Measurements from ENCODE around the gene KLC3. TPM values are rescaled to one million over a fixed set of nuclear protein-coding genes. Genes with fewer than 3 reads are reported as not detected.

KLC3 gene
- total RNA-seq, 2 donors from 2014 or later, result 3.4 to 7.0 TPM

GRCh38 chr19:45356760-45357444 lies 16.4 kb downstream of the KLC3 start:
- intact Hi-C loops (cut with DNase I), result no loop called here
- Histone ChIP-seq H3K9me3 (no peaks in the 10 kb centered on the region), H3K36me3 (no peaks in the 10 kb centered on the region), H3K4me1 (replicated peaks) (no peaks in the 10 kb centered on the region), H3K27ac (no peak overlapping the region), H3K4me3 (no peak overlapping the region), H3K27me3 (replicated peaks; ENCODE audit: insufficient read depth) (no peaks in the 10 kb centered on the region)
- TF ChIP-seq POLR2A (IDR thresholded peaks at IDR 0.05) (no peak), POLR2AphosphoS5 (IDR thresholded peaks at IDR 0.05) (no peak), CTCF (IDR thresholded peaks at IDR 0.05) (no peak)
- WGBS, result 89% methylated on average over 20 of the region's 20 CpGs
- no peak for DNase-seq (ENCODE audit: low spot score)

GRCh38 chr19:45357445-45357783 lies 16.9 kb downstream of the KLC3 start:
- 91% methylated on average over 11 of the region's 11 CpGs for WGBS
- Histone ChIP-seq H3K36me3 (no peaks in the 10 kb centered on the region), H3K4me1 (replicated peaks) (no peaks in the 10 kb centered on the region), H3K27ac (no peak overlapping the region), H3K4me3 (no peak overlapping the region), H3K9me3 (no peaks in the 10 kb centered on the region), H3K27me3 (replicated peaks; ENCODE audit: insufficient read depth) (no peaks in the 10 kb centered on the region)
- intact Hi-C loops (cut with DNase I), result no loop called here
- no peak for DNase-seq (ENCODE audit: low spot score)
- TF ChIP-seq POLR2A (IDR thresholded peaks at IDR 0.05) (no peak), CTCF (IDR thresholded peaks at IDR 0.05) (no peak), POLR2AphosphoS5 (IDR thresholded peaks at IDR 0.05) (no peak)

GRCh38 chr19:45358213-45358792 lies 17.8 kb downstream of the KLC3 start:
- WGBS, result 94% methylated on average over 12 of the region's 12 CpGs
- H3K4me3 ChIP-seq, result no peak overlapping the region
- H3K4me1 ChIP-seq (replicated peaks), result no peaks in the 10 kb centered on the region
- intact Hi-C loops (cut with DNase I), result no loop called here
- H3K27me3 ChIP-seq (replicated peaks; ENCODE audit: insufficient read depth), result no peaks in the 10 kb centered on the region
- no peak for DNase-seq (ENCODE audit: low spot score)
- H3K27ac ChIP-seq, result no peak overlapping the region
- TF ChIP-seq CTCF (IDR thresholded peaks at IDR 0.05), result no peak
- TF ChIP-seq POLR2A (IDR thresholded peaks at IDR 0.05), result no peak
- TF ChIP-seq POLR2AphosphoS5 (IDR thresholded peaks at IDR 0.05), result no peak
- no peaks in the 10 kb centered on the region for H3K36me3 ChIP-seq
- H3K9me3 ChIP-seq, result no peaks in the 10 kb centered on the region

GRCh38 chr19:45361608-45362007 lies 21.1 kb downstream of the KLC3 start:
- H3K9me3 ChIP-seq, result no peaks in the 10 kb centered on the region
- H3K4me1 ChIP-seq (replicated peaks), result no peaks in the 10 kb centered on the region
- H3K36me3 ChIP-seq, result no peaks in the 10 kb centered on the region
- 89% methylated on average over 14 of the region's 14 CpGs for WGBS
- no peaks in the 10 kb centered on the region for H3K27me3 ChIP-seq (replicated peaks; ENCODE audit: insufficient read depth)
- intact Hi-C loops (cut with DNase I), result no loop called here
- no peak for TF ChIP-seq CTCF (IDR thresholded peaks at IDR 0.05)
- TF ChIP-seq POLR2A (IDR thresholded peaks at IDR 0.05), result no peak
- no peak for TF ChIP-seq POLR2AphosphoS5 (IDR thresholded peaks at IDR 0.05)
- H3K27ac ChIP-seq, result no peak overlapping the region
- no peak for DNase-seq (ENCODE audit: low spot score)
- no peak overlapping the region for H3K4me3 ChIP-seq

- no peak for DNase-seq (ENCODE audit: low spot score)
- intact Hi-C loops (cut with DNase I), result no loop called here
- TF ChIP-seq CTCF (IDR thresholded peaks at IDR 0.05) (no peak), POLR2AphosphoS5 (IDR thresholded peaks at IDR 0.05) (no peak), POLR2A (IDR thresholded peaks at IDR 0.05) (no peak)
- Histone ChIP-seq H3K9me3 (no peaks in the 10 kb centered on the region), H3K27me3 (replicated peaks; ENCODE audit: insufficient read depth) (no peaks in the 10 kb centered on the region), H3K4me3 (no peak overlapping the region), H3K27ac (no peak overlapping the region), H3K36me3 (no peaks in the 10 kb centered on the region), H3K4me1 (replicated peaks) (no peaks in the 10 kb centered on the region)
- WGBS, result 96% methylated on average over 16 of the region's 16 CpGs
Measured at GRCh38 chr19:45362291-45362690, 21.7 kb downstream of the KLC3 start.
